ENCODE measurements around the gene NUP35.

Gene NUP35

DNA sequence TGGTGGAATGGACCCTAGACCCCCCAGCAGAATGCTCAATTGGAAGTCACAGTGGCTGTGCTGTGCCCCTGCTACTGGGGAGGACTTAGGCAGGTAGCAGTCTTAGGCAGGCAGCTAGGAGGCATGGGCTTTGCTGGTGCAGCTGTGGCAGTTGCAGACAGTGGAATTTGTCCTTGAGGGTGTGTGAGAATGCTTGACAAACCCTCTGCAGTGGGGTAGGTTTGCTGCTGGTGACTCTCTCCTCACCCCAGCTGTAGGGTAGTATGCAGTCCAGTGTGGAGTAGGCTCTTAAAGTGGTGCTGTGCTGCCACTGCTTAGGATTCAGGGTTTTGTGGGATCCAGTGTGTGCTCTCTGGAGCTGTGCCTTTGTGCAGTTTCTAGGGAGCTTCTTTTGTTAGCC is 61.3 kb downstream of the NUP35 start:
- Histone ChIP-seq H3K27ac (ENCODE audit: insufficient read depth in 1 of 2, low read depth in 1 of 2, low read length in 2 of 2, poor library complexity in 1 of 2, severe bottlenecking in 2 of 2) (no peak overlapping the region), H3K4me3 (ENCODE audit: control insufficient read depth in 1 of 7, extremely low read depth in 1 of 7, insufficient read depth in 4 of 7, low read depth in 2 of 7, low read length in 6 of 7) (no peak overlapping the region), H3K36me3 (ENCODE audit: control insufficient read depth in 4 of 4, insufficient read depth in 4 of 4, low read length in 3 of 4) (peaks cover 25 to 77% (median 30%) of the 10 kb centered on the region in 4 experiments), H3K9me3 (ENCODE audit: control extremely low read depth in 1 of 5, control insufficient read depth in 4 of 5, insufficient read depth in 2 of 5, low read depth in 1 of 5, low read length in 4 of 5) (peaks cover 7 to 40% (median 11%) of the 10 kb centered on the region in 5 experiments), H3K27me3 (replicated peaks in 2 of 5; ENCODE audit: control insufficient read depth in 4 of 5, insufficient read depth in 5 of 5, low read length in 4 of 5) (no peaks in the 10 kb centered on the region), H3K4me1 (ENCODE audit: control extremely low read depth in 1 of 4, control insufficient read depth in 4 of 4, insufficient read depth in 4 of 4, low read length in 3 of 4) (no peaks in the 10 kb centered on the region)
- DNase-seq = no peak
- CTCF ChIA-PET = no interaction called here
- POLR2A ChIA-PET = no interaction called here

DNA sequence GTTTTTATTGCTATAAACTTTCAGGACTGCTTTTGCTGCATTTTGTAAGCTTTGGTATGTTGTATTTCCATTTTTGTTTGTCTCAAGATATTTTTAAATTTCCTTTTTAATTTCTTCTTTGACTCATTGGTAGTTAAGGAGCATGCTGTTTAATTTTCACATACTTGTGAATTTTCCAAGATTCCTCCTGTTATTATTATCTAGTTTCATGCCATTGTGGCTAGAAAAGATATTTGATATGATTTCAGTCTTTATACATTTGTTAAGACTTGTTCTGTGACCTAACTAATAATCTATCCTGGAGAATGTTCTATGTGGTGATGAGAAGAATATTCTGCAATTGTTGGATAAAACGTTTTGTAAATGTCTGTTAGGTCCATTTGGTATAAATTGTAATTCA is 62.1 kb downstream of the NUP35 start:
- H3K27ac ChIP-seq (ENCODE audit: insufficient read depth in 1 of 2, low read depth in 1 of 2, low read length in 2 of 2, poor library complexity in 1 of 2, severe bottlenecking in 2 of 2) = no peak overlapping the region
- no peak for DNase-seq
- WGBS (ENCODE audit: insufficient coverage) = no CpG with 5 or more reads among the region's 1 CpG
- H3K4me1 ChIP-seq (ENCODE audit: control extremely low read depth in 1 of 4, control insufficient read depth in 4 of 4, insufficient read depth in 4 of 4, low read length in 3 of 4) = no peaks in the 10 kb centered on the region
- H3K4me3 ChIP-seq (ENCODE audit: control insufficient read depth in 1 of 7, extremely low read depth in 1 of 7, insufficient read depth in 4 of 7, low read depth in 2 of 7, low read length in 6 of 7) = no peak overlapping the region
- POLR2A ChIA-PET = no interaction called here
- no peaks in the 10 kb centered on the region for H3K27me3 ChIP-seq (replicated peaks in 2 of 5; ENCODE audit: control insufficient read depth in 4 of 5, insufficient read depth in 5 of 5, low read length in 4 of 5)
- peaks cover 7 to 38% (median 11%) of the 10 kb centered on the region in 5 experiments for H3K9me3 ChIP-seq (ENCODE audit: control extremely low read depth in 1 of 5, control insufficient read depth in 4 of 5, insufficient read depth in 2 of 5, low read depth in 1 of 5, low read length in 4 of 5)
- CTCF ChIA-PET = no interaction called here
- H3K36me3 ChIP-seq (ENCODE audit: control insufficient read depth in 4 of 4, insufficient read depth in 4 of 4, low read length in 3 of 4) = peaks cover 25 to 75% (median 33%) of the 10 kb centered on the region in 4 experiments

DNA sequence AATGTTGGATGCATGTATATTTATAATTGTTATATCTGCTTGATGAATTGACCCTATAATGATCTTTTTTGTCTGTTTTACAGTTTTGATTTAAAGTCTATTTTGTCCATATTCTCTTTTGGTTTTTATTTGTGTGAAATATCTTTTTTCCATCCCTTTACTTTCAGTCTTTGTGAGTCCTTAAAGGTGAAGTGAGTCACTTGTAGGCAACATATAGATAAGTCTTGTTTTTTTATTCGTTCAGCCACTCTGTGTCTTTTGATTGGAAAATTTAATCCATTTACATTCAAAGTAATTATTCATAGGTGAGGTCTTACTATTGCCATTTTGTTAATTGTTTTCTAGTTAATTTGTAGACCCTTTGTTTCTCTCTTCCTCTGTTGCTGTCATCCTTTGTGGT is 62.5 kb downstream of the NUP35 start:
- WGBS (ENCODE audit: insufficient coverage) = no CpG with 5 or more reads among the region's 1 CpG
- Histone ChIP-seq H3K36me3 (ENCODE audit: control insufficient read depth in 4 of 4, insufficient read depth in 4 of 4, low read length in 3 of 4) (peaks cover 25 to 72% (median 33%) of the 10 kb centered on the region in 4 experiments), H3K27ac (ENCODE audit: insufficient read depth in 1 of 2, low read depth in 1 of 2, low read length in 2 of 2, poor library complexity in 1 of 2, severe bottlenecking in 2 of 2) (no peak overlapping the region), H3K4me3 (ENCODE audit: control insufficient read depth in 1 of 7, extremely low read depth in 1 of 7, insufficient read depth in 4 of 7, low read depth in 2 of 7, low read length in 6 of 7) (no peak overlapping the region), H3K27me3 (replicated peaks in 2 of 5; ENCODE audit: control insufficient read depth in 4 of 5, insufficient read depth in 5 of 5, low read length in 4 of 5) (no peaks in the 10 kb centered on the region), H3K4me1 (ENCODE audit: control extremely low read depth in 1 of 4, control insufficient read depth in 4 of 4, insufficient read depth in 4 of 4, low read length in 3 of 4) (no peaks in the 10 kb centered on the region), H3K9me3 (ENCODE audit: control extremely low read depth in 1 of 5, control insufficient read depth in 4 of 5, insufficient read depth in 2 of 5, low read depth in 1 of 5, low read length in 4 of 5) (peaks cover 7 to 38% (median 11%) of the 10 kb centered on the region in 5 experiments)
- DNase-seq = no peak
- ChIA-PET CTCF (no interaction called here), POLR2A (no interaction called here)

DNA sequence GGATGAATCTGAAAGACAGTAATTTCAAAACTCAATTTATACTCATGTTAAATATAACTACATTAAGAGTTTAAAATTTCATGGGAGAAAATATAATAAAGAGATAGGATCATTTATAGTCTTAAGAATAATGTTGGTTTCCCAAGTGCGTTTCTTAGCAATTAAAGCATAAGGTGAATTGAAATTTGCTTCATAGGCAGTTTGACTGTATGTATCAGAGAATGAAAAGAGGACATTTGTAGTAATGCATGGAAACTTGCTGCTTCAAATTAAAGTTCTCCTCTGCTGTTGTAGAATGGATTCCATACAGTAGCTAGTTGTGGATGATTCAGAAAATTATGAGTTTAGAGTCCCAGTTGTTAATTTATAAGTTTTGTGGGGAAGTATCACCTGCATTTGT is 68.1 kb downstream of the NUP35 start:
- Histone ChIP-seq H3K36me3 (ENCODE audit: control insufficient read depth in 4 of 4, insufficient read depth in 4 of 4, low read length in 3 of 4) (peaks cover 4 to 31% (median 10%) of the 10 kb centered on the region in 4 experiments), H3K9me3 (ENCODE audit: control extremely low read depth in 1 of 5, control insufficient read depth in 4 of 5, insufficient read depth in 2 of 5, low read depth in 1 of 5, low read length in 4 of 5) (peaks cover 0 to 2% (median 0%) of the 10 kb centered on the region in 5 experiments), H3K27me3 (replicated peaks in 2 of 5; ENCODE audit: control insufficient read depth in 4 of 5, insufficient read depth in 5 of 5, low read length in 4 of 5) (no peaks in the 10 kb centered on the region), H3K4me3 (ENCODE audit: control insufficient read depth in 1 of 7, extremely low read depth in 1 of 7, insufficient read depth in 4 of 7, low read depth in 2 of 7, low read length in 6 of 7) (no peak overlapping the region), H3K27ac (ENCODE audit: insufficient read depth in 1 of 2, low read depth in 1 of 2, low read length in 2 of 2, poor library complexity in 1 of 2, severe bottlenecking in 2 of 2) (no peak overlapping the region), H3K4me1 (ENCODE audit: control extremely low read depth in 1 of 4, control insufficient read depth in 4 of 4, insufficient read depth in 4 of 4, low read length in 3 of 4) (no peaks in the 10 kb centered on the region)
- POLR2A ChIA-PET = no interaction called here
- DNase-seq = no peak
- WGBS (ENCODE audit: insufficient coverage) = 80% methylated on average over 1 of the region's 1 CpG
- CTCF ChIA-PET = no interaction called here

DNA sequence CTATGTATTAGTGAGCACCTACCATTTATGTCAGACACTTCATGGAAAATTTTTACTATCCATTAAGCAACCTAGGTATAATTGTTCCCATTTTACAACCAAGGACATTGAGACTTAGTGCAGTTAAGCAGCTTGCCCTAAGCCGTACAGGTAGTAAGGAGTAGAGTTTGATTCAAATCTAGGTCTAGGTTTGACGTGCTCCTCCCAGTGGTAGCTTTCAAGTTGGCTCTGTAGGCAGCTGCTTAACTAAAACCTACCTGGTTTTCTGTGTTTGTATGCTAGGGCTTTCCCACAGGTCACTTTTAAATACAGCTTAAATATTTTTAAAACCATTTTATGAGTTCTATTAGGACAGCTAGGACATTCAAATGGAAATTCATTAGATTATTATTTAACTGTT is 69.7 kb downstream of the NUP35 start:
- Histone ChIP-seq H3K9me3 (ENCODE audit: control extremely low read depth in 1 of 5, control insufficient read depth in 4 of 5, insufficient read depth in 2 of 5, low read depth in 1 of 5, low read length in 4 of 5) (peaks cover 0 to 2% (median 0%) of the 10 kb centered on the region in 5 experiments), H3K4me1 (ENCODE audit: control extremely low read depth in 1 of 4, control insufficient read depth in 4 of 4, insufficient read depth in 4 of 4, low read length in 3 of 4) (no peaks in the 10 kb centered on the region), H3K4me3 (ENCODE audit: control insufficient read depth in 1 of 7, extremely low read depth in 1 of 7, insufficient read depth in 4 of 7, low read depth in 2 of 7, low read length in 6 of 7) (no peak overlapping the region), H3K27ac (ENCODE audit: insufficient read depth in 1 of 2, low read depth in 1 of 2, low read length in 2 of 2, poor library complexity in 1 of 2, severe bottlenecking in 2 of 2) (no peak overlapping the region), H3K27me3 (replicated peaks in 2 of 5; ENCODE audit: control insufficient read depth in 4 of 5, insufficient read depth in 5 of 5, low read length in 4 of 5) (no peaks in the 10 kb centered on the region), H3K36me3 (ENCODE audit: control insufficient read depth in 4 of 4, insufficient read depth in 4 of 4, low read length in 3 of 4) (peaks cover 4 to 31% (median 8%) of the 10 kb centered on the region in 4 experiments)
- WGBS (ENCODE audit: insufficient coverage) = no CpG with 5 or more reads among the region's 2 CpGs
- POLR2A ChIA-PET = no interaction called here
- DNase-seq = no peak
- CTCF ChIA-PET = no interaction called here

DNA sequence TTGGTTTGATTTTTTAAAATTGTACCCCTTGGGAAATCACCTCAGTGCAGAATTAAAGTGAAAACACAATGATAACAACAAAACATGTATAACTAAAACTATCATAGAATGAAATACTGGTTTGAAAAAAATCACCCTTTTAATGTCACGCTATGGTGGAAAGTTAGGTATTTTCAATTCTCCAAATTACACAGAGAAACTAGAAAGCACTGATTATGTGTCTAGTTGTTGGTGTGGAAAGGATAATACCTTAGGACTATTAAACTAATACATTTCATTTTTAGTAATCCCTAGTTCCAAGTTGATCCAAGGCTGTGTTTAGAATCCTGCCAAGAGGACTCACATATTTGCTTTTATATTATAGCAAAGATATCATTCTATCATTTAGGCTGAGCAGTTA is 71.2 kb downstream of the NUP35 start:
- no peaks in the 10 kb centered on the region for H3K27me3 ChIP-seq (replicated peaks in 2 of 5; ENCODE audit: control insufficient read depth in 4 of 5, insufficient read depth in 5 of 5, low read length in 4 of 5)
- H3K4me1 ChIP-seq (ENCODE audit: control extremely low read depth in 1 of 4, control insufficient read depth in 4 of 4, insufficient read depth in 4 of 4, low read length in 3 of 4) = no peaks in the 10 kb centered on the region
- ChIA-PET POLR2A (no interaction called here), CTCF (no interaction called here)
- peaks cover 2 to 26% (median 7%) of the 10 kb centered on the region in 4 experiments for H3K36me3 ChIP-seq (ENCODE audit: control insufficient read depth in 4 of 4, insufficient read depth in 4 of 4, low read length in 3 of 4)
- no peak overlapping the region for H3K4me3 ChIP-seq (ENCODE audit: control insufficient read depth in 1 of 7, extremely low read depth in 1 of 7, insufficient read depth in 4 of 7, low read depth in 2 of 7, low read length in 6 of 7)
- WGBS (ENCODE audit: insufficient coverage) = no CpG with 5 or more reads among the region's 1 CpG
- H3K9me3 ChIP-seq (ENCODE audit: control extremely low read depth in 1 of 5, control insufficient read depth in 4 of 5, insufficient read depth in 2 of 5, low read depth in 1 of 5, low read length in 4 of 5) = peaks cover 0 to 4% (median 0%) of the 10 kb centered on the region in 5 experiments
- no peak for DNase-seq
- H3K27ac ChIP-seq (ENCODE audit: insufficient read depth in 1 of 2, low read depth in 1 of 2, low read length in 2 of 2, poor library complexity in 1 of 2, severe bottlenecking in 2 of 2) = no peak overlapping the region

DNA sequence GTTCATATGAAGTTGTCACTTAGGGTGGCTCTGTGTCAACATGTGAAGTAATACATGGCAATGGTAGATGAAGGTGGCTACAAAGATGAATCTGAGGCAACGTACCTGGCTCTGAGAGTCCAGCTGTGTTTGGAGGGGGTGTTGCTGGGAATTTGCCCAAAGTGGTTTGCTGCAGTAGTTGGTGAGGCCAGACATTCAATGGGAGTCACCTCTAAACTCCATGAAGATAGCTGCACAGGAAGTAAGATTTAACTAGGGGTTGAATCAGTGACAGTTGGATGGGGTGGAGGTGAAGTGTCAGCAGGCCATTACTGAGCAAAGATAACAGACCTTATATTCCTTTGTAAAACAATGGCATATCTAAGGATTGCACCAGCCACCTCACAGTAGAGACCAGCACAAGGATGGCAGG is 71.8 kb downstream of the NUP35 start:
- no peak overlapping the region for H3K4me3 ChIP-seq (ENCODE audit: control insufficient read depth in 1 of 7, extremely low read depth in 1 of 7, insufficient read depth in 4 of 7, low read depth in 2 of 7, low read length in 6 of 7)
- POLR2A ChIA-PET = no interaction called here
- H3K9me3 ChIP-seq (ENCODE audit: control extremely low read depth in 1 of 5, control insufficient read depth in 4 of 5, insufficient read depth in 2 of 5, low read depth in 1 of 5, low read length in 4 of 5) = peaks cover 0 to 4% (median 0%) of the 10 kb centered on the region in 5 experiments
- no peak for DNase-seq
- H3K4me1 ChIP-seq (ENCODE audit: control extremely low read depth in 1 of 4, control insufficient read depth in 4 of 4, insufficient read depth in 4 of 4, low read length in 3 of 4) = no peaks in the 10 kb centered on the region
- no CpG with 5 or more reads among the region's 1 CpG for WGBS (ENCODE audit: insufficient coverage)
- no peak overlapping the region for H3K27ac ChIP-seq (ENCODE audit: insufficient read depth in 1 of 2, low read depth in 1 of 2, low read length in 2 of 2, poor library complexity in 1 of 2, severe bottlenecking in 2 of 2)
- CTCF ChIA-PET = no interaction called here
- H3K27me3 ChIP-seq (replicated peaks in 2 of 5; ENCODE audit: control insufficient read depth in 4 of 5, insufficient read depth in 5 of 5, low read length in 4 of 5) = no peaks in the 10 kb centered on the region
- H3K36me3 ChIP-seq (ENCODE audit: control insufficient read depth in 4 of 4, insufficient read depth in 4 of 4, low read length in 3 of 4) = peaks cover 2 to 24% (median 6%) of the 10 kb centered on the region in 4 experiments
